ENCODE results near the gene NR2C2. TPM values are rescaled to one million over a fixed set of nuclear protein-coding genes. Genes with fewer than 3 reads are reported as not detected.

The NR2C2 gene
- total and polyA plus RNA-seq, 10 of the 15 experiments (the other 5 are each of a cell fraction or from before 2014, with no cell fraction given), result 2.7 to 30.3 (median 18.3) TPM

DNA sequence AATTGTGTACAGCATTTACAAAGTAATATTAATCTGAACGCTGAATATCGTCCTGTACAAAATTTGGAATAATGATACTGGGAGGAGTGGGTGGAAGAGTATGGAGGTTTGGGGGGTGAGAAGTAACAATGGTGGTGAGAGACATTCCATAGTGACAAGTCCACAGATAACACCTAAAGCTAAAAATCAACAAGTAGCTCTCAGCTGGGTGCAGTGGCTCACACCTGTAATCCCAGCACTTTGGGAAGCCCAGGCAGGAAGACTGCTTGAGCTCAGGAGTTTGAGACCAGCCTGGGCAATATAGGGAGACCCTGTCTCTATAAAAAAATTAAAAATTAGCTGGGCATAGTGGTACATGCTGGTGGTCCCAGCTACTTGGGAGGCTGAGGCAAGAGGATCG, 112.6 kb downstream of the NR2C2 start:
- DNase-seq (ENCODE audit: low read depth, low spot score) (no peak), ATAC-seq (no peak), FAIRE-seq (no peak)
- TF ChIP-seq BCL11A (IDR thresholded peaks at IDR 0.05; ENCODE audit: low read depth, low read length), result no peak
- TF ChIP-seq IRF4 (IDR thresholded peaks at IDR 0.05; ENCODE audit: low read depth, low read length), result no peak
- TF ChIP-seq POU2F2 (IDR thresholded peaks at IDR 0.05; ENCODE audit: borderline replicate concordance, low read depth, low read length), result no peak
- TF ChIP-seq STAT1 (conservative IDR thresholded peaks at IDR 0.05), result no peak
- TF ChIP-seq STAT3 (IDR thresholded peaks at IDR 0.05; ENCODE audit: low read depth, low read length), result no peak
- TF ChIP-seq, protein P1, sequence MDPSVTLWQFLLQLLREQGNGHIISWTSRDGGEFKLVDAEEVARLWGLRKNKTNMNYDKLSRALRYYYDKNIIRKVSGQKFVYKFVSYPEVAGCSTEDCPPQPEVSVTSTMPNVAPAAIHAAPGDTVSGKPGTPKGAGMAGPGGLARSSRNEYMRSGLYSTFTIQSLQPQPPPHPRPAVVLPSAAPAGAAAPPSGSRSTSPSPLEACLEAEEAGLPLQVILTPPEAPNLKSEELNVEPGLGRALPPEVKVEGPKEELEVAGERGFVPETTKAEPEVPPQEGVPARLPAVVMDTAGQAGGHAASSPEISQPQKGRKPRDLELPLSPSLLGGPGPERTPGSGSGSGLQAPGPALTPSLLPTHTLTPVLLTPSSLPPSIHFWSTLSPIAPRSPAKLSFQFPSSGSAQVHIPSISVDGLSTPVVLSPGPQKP (IDR thresholded peaks at IDR 0.05; ENCODE audit: low read depth, low read length), result no peak
- WGBS (ENCODE audit: insufficient coverage, insufficient replicate concordance, low lambda C conversion rate, missing lambda C conversion rate), result 96% methylated on average over 3 of the region's 3 CpGs
- Histone ChIP-seq H3K4me3 (no peak overlapping the region), H4K20me1 (ENCODE audit: control insufficient read depth, insufficient read depth) (no peaks in the 10 kb centered on the region), H3K4me1 (ENCODE audit: control insufficient read depth, insufficient read depth, low read length) (peaks cover 21% of the 10 kb centered on the region), H3K9me3 (replicated peaks; ENCODE audit: control insufficient read depth, insufficient read depth, low read length) (peaks cover 17% of the 10 kb centered on the region), H3K27ac (ENCODE audit: control insufficient read depth, insufficient read depth) (no peak overlapping the region), H2AFZ (ENCODE audit: control insufficient read depth, low read depth, low read length) (no peak overlapping the region), H3K79me2 (ENCODE audit: control insufficient read depth, insufficient read depth, low read length) (peaks cover 47% of the 10 kb centered on the region), H3K4me2 (ENCODE audit: control insufficient read depth, insufficient read depth) (no peak overlapping the region), H3K27me3 (replicated peaks in 1 of 2; ENCODE audit: control insufficient read depth in 2 of 2, insufficient read depth in 2 of 2, low read length in 1 of 2) (no peaks in the 10 kb centered on the region), H3K36me3 (ENCODE audit: control insufficient read depth in 2 of 2, insufficient read depth in 2 of 2, low read length in 1 of 2) (peaks cover 12 to 20% of the 10 kb centered on the region in 2 experiments), H3K9ac (ENCODE audit: control insufficient read depth, insufficient read depth, low read length) (no peak overlapping the region)
- ChIA-PET POLR2A (interaction anchor here (0.7 to 1.0 kb wide), 2 partner anchors 9 to 71 kb away, joined by 3 to 4 read pairs; no protein-coding TSS in a partner anchor), RAD21 (ENCODE audit: unreplicated experiment) (interaction anchor here (0.7 kb wide), 1 partner anchor 134 kb away, joined by 3 read pairs; no protein-coding TSS in a partner anchor), SMC1A (ENCODE audit: uncharacterized antibody, unreplicated experiment) (interaction anchor here (0.9 to 1.0 kb wide), 2 partner anchors 10 to 115 kb away, joined by 3 to 5 read pairs; no protein-coding TSS in a partner anchor), CTCF (interaction anchor here (1.1 to 1.6 kb wide), 2 partner anchors 9 to 139 kb away, joined by 3 to 8 read pairs; no protein-coding TSS in a partner anchor)
- intact Hi-C loops (cut with micrococcal nuclease; ENCODE audit: unreplicated experiment), result no loop called here
- in situ Hi-C loops (cut with MboI), result no loop called here
- BruUV-seq (replicated peaks), result no TSS peak
